ENCODE results near the gene CEP44. TPM values are rescaled to one million over a fixed set of nuclear protein-coding genes. Genes with fewer than 3 reads are reported as not detected.

CEP44 gene
- total RNA-seq, 1 experiment from 2014 or later, result 11.5 TPM

DNA sequence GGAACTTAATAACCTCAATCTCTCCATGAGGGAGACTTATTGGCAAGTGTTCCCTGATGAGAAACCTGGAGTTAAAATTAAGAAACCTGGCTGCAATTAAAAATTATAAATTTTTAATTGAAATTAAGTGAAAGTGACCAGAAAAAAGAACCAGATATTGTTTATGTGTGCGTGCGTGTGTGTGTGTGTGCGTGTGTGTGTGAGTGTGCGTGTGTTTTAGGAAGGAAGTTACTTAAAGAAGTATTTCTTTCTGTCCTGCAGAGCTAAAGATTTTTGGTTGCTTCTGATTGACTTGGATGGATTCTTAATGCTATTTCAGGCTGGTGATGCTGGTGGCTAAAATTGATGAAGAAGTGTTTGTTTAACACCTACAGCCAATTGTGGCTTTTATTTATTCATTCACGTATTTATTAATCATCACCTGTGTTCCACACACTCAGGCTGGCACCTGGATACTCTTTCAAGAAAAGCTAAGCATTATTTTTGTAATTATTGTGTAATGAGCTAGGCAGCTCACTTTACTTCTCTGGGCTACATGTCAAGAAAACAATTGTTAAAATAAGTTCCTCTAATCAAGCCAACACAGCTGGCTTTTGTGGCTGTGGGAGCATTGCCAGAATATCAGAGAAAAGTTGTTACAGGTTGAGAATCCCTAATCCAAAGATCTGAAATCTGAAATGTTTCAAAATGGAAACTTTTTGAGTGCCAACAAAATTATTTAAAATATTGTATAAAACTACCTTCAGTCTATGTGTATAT lies 68.5 kb downstream of the CEP44 start:
- Histone ChIP-seq H3K27ac (ENCODE audit: low read depth, low read length) (no peak overlapping the region), H2AFZ (ENCODE audit: low read depth, low read length, poor library complexity, severe bottlenecking) (no peak overlapping the region), H4K20me1 (ENCODE audit: insufficient read depth) (no peaks in the 10 kb centered on the region), H3K79me2 (ENCODE audit: insufficient read depth, low read length) (no peaks in the 10 kb centered on the region), H3K36me3 (ENCODE audit: control insufficient read depth in 1 of 2, insufficient read depth in 2 of 2, low read length in 2 of 2) (no peaks in the 10 kb centered on the region), H3K27me3 (ENCODE audit: insufficient read depth, low read length) (no peaks in the 10 kb centered on the region), H3K9me3 (ENCODE audit: control insufficient read depth in 1 of 2, insufficient read depth in 1 of 2, low read depth in 1 of 2, low read length in 2 of 2) (no peaks in the 10 kb centered on the region), H3K9me2 (ENCODE audit: insufficient read depth) (no peaks in the 10 kb centered on the region), H3K9ac (ENCODE audit: low read length) (no peak overlapping the region), H3K4me1 (ENCODE audit: control insufficient read depth in 1 of 2, insufficient read depth in 2 of 2, low read length in 2 of 2) (no peaks in the 10 kb centered on the region), H3K4me3 (replicated peaks in 1 of 2; ENCODE audit: low read depth in 1 of 2, low read length in 2 of 2) (no peak overlapping the region), H3K4me2 (ENCODE audit: low read length) (no peak overlapping the region)
- no peak for DNase-seq (ENCODE audit: low read depth, low spot score)
- CTCF ChIA-PET, result no interaction called here
- ATAC-seq, result no peak
- RAD21 ChIA-PET (ENCODE audit: low non-redundant PET in 1 of 2, low total read pairs in 2 of 2, uncharacterized antibody in 2 of 2, unreplicated experiment in 2 of 2), result no interaction called here
- BruUV-seq (replicated peaks), result no TSS peak
- POLR2A ChIA-PET, result no interaction called here
- TF ChIP-seq ELF1 (IDR thresholded peaks at IDR 0.05; ENCODE audit: borderline replicate concordance, low read depth) (no peak), POLR2AphosphoS5 (IDR thresholded peaks at IDR 0.05; ENCODE audit: low read depth, low read length) (no peak), JUND (IDR thresholded peaks at IDR 0.05) (no peak), EZH2phosphoT487 (IDR thresholded peaks at IDR 0.05; ENCODE audit: borderline replicate concordance) (no peak), FOSL1 (IDR thresholded peaks at IDR 0.05; ENCODE audit: low read depth) (no peak), POLR2A (IDR thresholded peaks at IDR 0.05; ENCODE audit: borderline replicate concordance, extremely low read depth, insufficient read depth, insufficient read length) (no peak), ZNF274 (IDR thresholded peaks at IDR 0.05; ENCODE audit: low read depth, low read length) (no peak), TCF7L2 (IDR thresholded peaks at IDR 0.05; ENCODE audit: borderline replicate concordance, extremely low read depth, insufficient read depth, insufficient read length) (no peak), YY1 (IDR thresholded peaks at IDR 0.05; ENCODE audit: extremely low read depth, insufficient replicate concordance, low read depth, low read length) (no peak)
- TF ChIP-seq, protein P1, sequence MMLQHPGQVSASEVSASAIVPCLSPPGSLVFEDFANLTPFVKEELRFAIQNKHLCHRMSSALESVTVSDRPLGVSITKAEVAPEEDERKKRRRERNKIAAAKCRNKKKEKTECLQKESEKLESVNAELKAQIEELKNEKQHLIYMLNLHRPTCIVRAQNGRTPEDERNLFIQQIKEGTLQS (IDR thresholded peaks at IDR 0.05), result no peak
- TF ChIP-seq, protein P2, sequence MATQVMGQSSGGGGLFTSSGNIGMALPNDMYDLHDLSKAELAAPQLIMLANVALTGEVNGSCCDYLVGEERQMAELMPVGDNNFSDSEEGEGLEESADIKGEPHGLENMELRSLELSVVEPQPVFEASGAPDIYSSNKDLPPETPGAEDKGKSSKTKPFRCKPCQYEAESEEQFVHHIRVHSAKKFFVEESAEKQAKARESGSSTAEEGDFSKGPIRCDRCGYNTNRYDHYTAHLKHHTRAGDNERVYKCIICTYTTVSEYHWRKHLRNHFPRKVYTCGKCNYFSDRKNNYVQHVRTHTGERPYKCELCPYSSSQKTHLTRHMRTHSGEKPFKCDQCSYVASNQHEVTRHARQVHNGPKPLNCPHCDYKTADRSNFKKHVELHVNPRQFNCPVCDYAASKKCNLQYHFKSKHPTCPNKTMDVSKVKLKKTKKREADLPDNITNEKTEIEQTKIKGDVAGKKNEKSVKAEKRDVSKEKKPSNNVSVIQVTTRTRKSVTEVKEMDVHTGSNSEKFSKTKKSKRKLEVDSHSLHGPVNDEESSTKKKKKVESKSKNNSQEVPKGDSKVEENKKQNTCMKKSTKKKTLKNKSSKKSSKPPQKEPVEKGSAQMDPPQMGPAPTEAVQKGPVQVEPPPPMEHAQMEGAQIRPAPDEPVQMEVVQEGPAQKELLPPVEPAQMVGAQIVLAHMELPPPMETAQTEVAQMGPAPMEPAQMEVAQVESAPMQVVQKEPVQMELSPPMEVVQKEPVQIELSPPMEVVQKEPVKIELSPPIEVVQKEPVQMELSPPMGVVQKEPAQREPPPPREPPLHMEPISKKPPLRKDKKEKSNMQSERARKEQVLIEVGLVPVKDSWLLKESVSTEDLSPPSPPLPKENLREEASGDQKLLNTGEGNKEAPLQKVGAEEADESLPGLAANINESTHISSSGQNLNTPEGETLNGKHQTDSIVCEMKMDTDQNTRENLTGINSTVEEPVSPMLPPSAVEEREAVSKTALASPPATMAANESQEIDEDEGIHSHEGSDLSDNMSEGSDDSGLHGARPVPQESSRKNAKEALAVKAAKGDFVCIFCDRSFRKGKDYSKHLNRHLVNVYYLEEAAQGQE (IDR thresholded peaks at IDR 0.05; ENCODE audit: low read depth), result no peak
- intact Hi-C loops (cut with micrococcal nuclease), result no loop called here
